Left renal pelvis (tissue), 4 donors: ENCODE results near the gene BRSK2. TPM values are rescaled to one million over a fixed set of nuclear protein-coding genes. Genes with fewer than 3 reads are reported as not detected.
"Not testable (repeated sequence)": the region's sequence is repeated elsewhere in the genome, so short reads cannot be mapped to it uniquely, and the experiment has no call there.

Source experiments
- DNase-seq, 4 donors: peaks; one replicate each; pipeline ENCODE4 v3.0.0-alpha.2; 2013; ENCODE audit warnings: low read depth in 4 of 4, low spot score in 3 of 4
- polyA plus RNA-seq, 4 donors: library from polyadenylated mRNA; unstranded; fragments of 120-200 nt; gene quantifications; one replicate each; pipeline ENCODE4 v1.2.1, GENCODE V29; 2013; ENCODE audit not compliant: insufficient read length in 4 of 4

The BRSK2 gene
- polyA plus RNA-seq, 4 donors: 0.64 to 1.1 (median 0.89) TPM

DNA sequence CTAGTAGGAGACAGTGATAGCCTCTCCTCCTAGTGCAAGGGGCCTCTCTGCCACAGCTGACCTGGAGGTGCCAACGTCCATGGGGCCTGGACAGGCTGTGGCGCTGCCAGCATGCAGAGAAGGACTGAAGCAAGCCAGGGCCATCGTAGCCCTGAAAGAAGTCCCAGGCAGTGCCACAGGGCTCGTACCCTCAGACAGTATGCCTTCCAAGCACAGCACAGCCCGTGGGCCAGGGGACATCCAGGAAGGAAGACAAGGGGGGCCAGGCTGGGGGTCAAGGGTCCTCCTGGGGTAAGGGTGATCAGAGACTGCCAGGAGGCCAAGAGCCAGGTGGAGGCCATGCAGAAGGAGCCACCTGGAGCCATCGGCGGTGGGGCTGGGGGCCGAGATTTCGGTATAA is 117.2 kb downstream of the BRSK2 start:
- DNase-seq: no peak

DNA sequence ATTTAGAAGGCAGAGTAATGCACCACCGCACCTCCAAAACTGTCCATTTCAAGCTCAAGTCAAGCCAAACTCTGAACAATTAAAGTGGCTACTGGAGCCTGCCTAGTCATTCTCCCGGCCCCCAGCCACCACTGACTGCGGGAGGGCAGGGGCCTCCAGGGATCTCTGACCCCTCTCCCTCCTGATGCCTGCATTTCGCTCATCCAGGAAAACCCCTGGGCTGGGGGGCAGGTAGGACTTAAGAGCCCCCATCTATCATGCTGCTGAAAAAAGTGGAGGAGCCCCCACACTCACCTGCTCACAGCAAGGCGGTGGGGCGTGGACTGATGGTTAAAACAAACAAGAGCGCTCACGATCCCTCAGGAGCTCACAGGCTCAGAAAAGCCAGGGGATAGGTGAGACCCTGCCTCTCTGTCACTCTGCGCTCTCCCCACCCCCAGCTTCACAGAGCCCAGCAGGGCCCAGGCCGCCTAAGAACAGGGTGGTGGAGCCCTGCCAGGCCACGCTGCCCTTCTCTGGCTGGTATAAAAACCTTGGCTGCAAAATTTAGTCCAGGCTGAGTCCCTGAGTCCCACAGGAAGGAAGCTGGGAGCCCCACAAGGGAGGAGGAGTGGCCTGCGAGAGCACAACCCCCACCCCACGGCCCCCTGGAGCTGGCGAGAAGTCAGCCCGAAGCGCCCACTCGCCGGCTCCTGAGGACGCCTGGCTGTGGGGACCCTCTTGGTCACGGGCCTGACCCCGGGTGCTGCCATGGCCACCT is 117.8 kb downstream of the BRSK2 start:
- DNase-seq: no peak

DNA sequence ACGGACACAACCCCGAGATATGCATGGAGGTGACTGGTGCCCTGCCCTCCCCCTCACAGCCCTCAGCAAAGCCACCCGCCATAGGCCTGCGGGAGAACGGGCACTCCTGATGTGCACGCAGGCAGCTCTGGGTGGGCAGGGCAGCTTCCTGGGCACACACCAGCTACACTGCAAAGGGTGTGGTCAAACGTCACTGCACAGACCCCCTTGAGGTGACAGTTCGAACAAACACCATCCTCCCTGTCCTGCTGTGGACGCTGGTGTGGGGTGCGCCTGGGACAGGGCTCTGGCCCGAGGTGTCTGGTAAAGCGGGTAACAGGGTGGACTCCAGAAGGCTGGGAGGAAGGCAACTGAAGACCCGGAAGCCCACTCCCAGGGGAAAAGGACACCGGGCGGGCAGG is 118.8 kb downstream of the BRSK2 start:
- DNase-seq: no peak

DNA sequence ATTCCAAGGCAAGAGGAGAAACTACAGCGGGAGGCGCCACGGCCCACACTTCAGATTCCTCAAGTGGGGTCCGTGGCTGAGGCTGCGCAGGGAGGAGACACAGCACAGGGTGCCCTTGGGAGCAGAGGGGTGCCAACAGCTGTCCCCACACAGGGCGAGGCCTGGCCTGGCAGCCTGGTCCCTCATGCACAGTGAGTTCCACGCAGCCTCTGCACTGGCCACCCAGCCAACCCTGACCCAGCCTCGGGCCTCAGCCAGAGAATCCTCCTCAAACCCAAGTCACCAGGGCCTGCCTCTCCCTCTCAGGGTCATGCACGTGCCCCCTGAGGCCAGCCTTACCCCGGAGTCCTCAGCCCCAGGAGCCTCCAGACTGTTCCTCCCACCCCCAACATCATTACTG is 119.3 kb downstream of the BRSK2 start:
- DNase-seq: no peak

DNA sequence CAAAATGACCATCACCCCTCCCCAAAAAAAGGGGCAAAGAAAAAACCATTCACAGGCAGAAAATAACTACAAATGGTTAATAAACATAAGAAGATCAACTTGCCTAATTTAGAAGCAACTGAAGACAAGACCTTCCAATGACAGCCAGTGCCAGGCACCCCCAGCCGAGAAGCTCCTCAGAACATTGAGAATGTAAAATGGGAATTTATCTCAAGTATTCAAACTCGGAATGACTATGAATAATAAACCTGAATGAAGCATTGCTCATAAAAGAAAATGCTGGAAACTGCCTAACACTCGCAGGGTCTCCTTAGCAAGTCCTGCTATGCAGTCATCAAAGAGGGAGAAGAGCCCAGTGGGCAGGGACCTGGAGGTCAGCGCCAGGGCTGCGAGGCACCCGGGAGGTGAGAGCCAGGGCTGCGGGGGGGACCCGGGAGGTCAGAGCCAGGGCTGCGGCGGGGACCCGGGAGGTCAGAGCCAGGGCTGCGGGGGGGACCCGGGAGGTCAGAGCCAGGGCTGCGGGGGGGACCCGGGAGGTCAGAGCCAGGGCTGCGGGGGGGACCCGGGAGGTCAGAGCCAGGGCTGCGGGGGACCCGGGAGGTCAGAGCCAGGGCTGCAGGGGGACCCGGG is 120.0 kb downstream of the BRSK2 start:
- DNase-seq: no peak

DNA sequence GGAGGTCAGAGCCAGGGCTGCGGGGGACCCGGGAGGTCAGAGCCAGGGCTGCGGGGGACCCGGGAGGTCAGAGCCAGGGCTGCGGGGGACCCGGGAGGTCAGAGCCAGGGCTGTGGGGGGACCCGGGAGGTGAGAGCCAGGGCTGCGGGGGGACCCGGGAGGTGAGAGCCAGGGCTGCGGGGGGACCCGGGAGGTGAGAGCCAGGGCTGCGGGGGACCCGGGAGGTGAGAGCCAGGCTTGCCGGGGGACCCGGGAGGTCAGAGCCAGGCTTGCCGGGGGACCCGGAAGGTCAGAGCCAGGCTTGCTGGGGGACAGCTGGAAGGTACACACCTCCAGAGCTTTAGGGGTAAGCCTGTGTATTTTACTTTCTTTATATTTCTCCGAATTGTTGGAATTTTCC is 120.6 kb downstream of the BRSK2 start:
- DNase-seq: not testable (repeated sequence)

DNA sequence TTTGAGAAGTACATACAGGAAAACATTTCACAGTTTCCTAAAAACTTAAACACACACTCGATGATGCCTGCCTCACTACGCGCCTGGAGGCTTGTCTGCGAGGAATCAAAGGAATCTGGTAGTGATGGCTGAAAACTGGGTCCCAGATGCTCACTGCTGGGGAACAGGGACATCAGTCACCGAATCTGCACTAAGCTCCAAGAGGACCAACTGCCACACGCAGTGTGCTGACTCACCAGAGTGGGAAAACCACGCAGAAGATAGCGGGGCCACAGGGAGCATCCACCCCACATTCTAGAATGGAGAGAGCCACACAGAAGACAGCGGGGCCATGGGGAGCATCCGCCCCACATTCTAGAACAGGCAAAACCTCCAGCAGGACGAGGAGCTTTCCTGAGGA is 121.2 kb downstream of the BRSK2 start:
- no peak for DNase-seq

DNA sequence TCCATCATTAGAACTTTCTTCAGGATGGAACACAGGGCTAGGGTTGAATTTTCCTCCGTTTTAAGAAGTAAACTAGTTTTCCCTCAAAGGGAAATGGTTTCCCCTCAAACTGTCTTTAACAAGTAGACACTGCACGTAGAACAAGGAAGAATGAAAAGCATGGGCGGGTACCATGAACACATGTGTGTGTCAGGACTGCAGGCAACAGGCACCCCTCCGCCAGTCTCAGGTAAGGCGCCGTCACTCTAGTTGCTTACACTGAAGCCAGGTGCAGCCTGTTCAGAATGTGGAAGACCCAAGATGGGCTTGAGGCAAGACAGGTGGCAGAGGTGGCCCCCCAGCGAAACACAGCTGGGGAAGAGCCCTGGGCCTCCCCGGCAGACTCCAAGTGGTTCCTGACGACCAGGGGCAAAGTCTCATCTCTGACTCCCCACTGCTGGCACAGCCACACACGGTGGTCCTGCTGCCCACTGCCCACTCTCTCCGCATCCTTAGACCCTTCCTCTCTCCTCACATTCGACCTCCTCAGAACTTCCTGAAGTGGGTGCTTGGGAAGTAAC is 122.3 kb downstream of the BRSK2 start:
- no peak for DNase-seq

Other genes with a start within 250 kb of the BRSK2 start
- gene MUC5AC, start 232.0 kb upstream of the BRSK2 start, polyA plus RNA-seq: under 1 TPM in 3 of 4 donors, not detected in 1; 0.01 to 0.18 (median 0.02) TPM
- under 1 TPM in 3 of 4 donors, not detected in 1; 0.01 to 0.74 (median 0.23) TPM for gene MUC5B, start 166.9 kb upstream of the BRSK2 start, polyA plus RNA-seq
- gene TOLLIP, start 80.3 kb upstream of the BRSK2 start, polyA plus RNA-seq: 10 to 100 TPM; 21.7 to 50.4 (median 35.6) TPM
- gene MOB2, start 96.8 kb downstream of the BRSK2 start, polyA plus RNA-seq: 10 to 100 TPM; 25.1 to 34.2 (median 29.0) TPM
- gene DUSP8, start 182.3 kb downstream of the BRSK2 start, polyA plus RNA-seq: 1 to 10 TPM; 2.6 to 5.5 (median 4.4) TPM
- under 1 TPM in 2 of 4 donors, not detected in 2; 0.24 to 0.63 TPM for gene KRTAP5-1, start 195.3 kb downstream of the BRSK2 start, polyA plus RNA-seq
- not detected for gene KRTAP5-2, start 208.4 kb downstream of the BRSK2 start, polyA plus RNA-seq
- gene KRTAP5-3, start 218.5 kb downstream of the BRSK2 start, polyA plus RNA-seq: under 1 TPM in 1 of 4 donors, not detected in 3; 0.31 TPM
- gene KRTAP5-4, start 232.2 kb downstream of the BRSK2 start, polyA plus RNA-seq: not detected
- not detected for gene KRTAP5-5, start 239.8 kb downstream of the BRSK2 start, polyA plus RNA-seq